Measurements from ENCODE around the gene SLC45A3.

GRCh38 chr1:205656236-205656635 is 24.1 kb downstream of the SLC45A3 start:
- TF ChIP-seq POLR2AphosphoS5 (IDR thresholded peaks at IDR 0.05; ENCODE audit: low read depth, low read length), result no peak
- TF ChIP-seq REST (IDR thresholded peaks at IDR 0.05; ENCODE audit: insufficient read depth in 1 of 2, low read depth in 2 of 2, low read length in 2 of 2), result no peak
- TF ChIP-seq SIN3A (IDR thresholded peaks at IDR 0.05; ENCODE audit: borderline replicate concordance, insufficient read depth, low read length), result no peak
